Neuronal stem cell (in vitro differentiated cells): Measurements from ENCODE around the gene TOB1.
A peak's percentile ranks its signal among the peaks of the same experiment; 100 is the strongest.

Experiments used
- DNase-seq: peaks from one replicate; pipeline ENCODE4 v3.0.0-alpha.2; 2013; ENCODE audit warnings: low spot score
- H2AFZ ChIP-seq: one replicate; pipeline ENCODE4 v1.6.1; 2013; ENCODE audit warnings: mild to moderate bottlenecking, low read length, inconsistent platforms
- H2AK5ac ChIP-seq: 2 replicates; pipeline ENCODE4 v1.6.1; 2013; ENCODE audit warnings: low read depth, mild to moderate bottlenecking, inconsistent platforms, low read length, moderate library complexity, mixed read lengths
- H2BK120ac ChIP-seq: 2 replicates; pipeline ENCODE4 v1.6.1; 2013; ENCODE audit warnings: low read depth, mild to moderate bottlenecking, inconsistent platforms, low read length, moderate library complexity, mixed read lengths
- H2BK12ac ChIP-seq: one replicate; pipeline ENCODE4 v1.6.1; 2013; ENCODE audit warnings: low read length, inconsistent platforms
- H2BK15ac ChIP-seq: 2 replicates; pipeline ENCODE4 v1.6.1; 2013; ENCODE audit warnings: mild to moderate bottlenecking, low read length, inconsistent platforms, mixed read lengths
- H2BK5ac ChIP-seq: one replicate; pipeline ENCODE4 v1.6.1; 2013; ENCODE audit warnings: inconsistent platforms, mild to moderate bottlenecking, low read length, moderate library complexity
- H3K14ac ChIP-seq: one replicate; pipeline ENCODE4 v1.6.1; 2013; ENCODE audit warnings: low read length, inconsistent platforms
- H3K18ac ChIP-seq: 2 replicates; pipeline ENCODE4 v1.6.1; 2013; ENCODE audit warnings: low read length, inconsistent platforms
- H3K23ac ChIP-seq: 2 replicates; pipeline ENCODE4 v1.6.1; 2013; ENCODE audit warnings: low read depth, mild to moderate bottlenecking, mixed read lengths, low read length, inconsistent platforms; ENCODE audit not compliant: poor library complexity
- H3K27ac ChIP-seq: replicated peaks from 3 replicates; pipeline ENCODE4 v1.5.1; 2013; ENCODE audit warnings: low read length, inconsistent platforms
- H3K27me3 ChIP-seq, 3 experiments: 2 replicates each; pipeline ENCODE4 v1.6.1; 2013; ENCODE audit warnings: low read length in 3 of 3, mild to moderate bottlenecking in 2 of 3, inconsistent platforms in 1 of 3, low read depth in 1 of 3, mixed read lengths in 1 of 3, moderate library complexity in 1 of 3; ENCODE audit not compliant: control insufficient read depth in 3 of 3, insufficient read depth in 3 of 3
- H3K36me3 ChIP-seq, 2 donors: replicated peaks in 1 of 2; 2 replicates each; pipeline ENCODE4 v1.6.1; 2013; ENCODE audit warnings: low read length in 2 of 2; ENCODE audit not compliant: control insufficient read depth in 2 of 2, insufficient read depth in 2 of 2
- H3K4ac ChIP-seq: 2 replicates; pipeline ENCODE4 v1.6.1; 2013; ENCODE audit warnings: inconsistent platforms, mild to moderate bottlenecking, low read length, moderate library complexity
- H3K4me1 ChIP-seq, 2 donors: 1 replicate in 1 of 2; 2 replicates in 1 of 2; pipeline ENCODE4 v1.6.1; 2013; ENCODE audit warnings: low read length in 2 of 2, low read depth in 1 of 2; ENCODE audit not compliant: control insufficient read depth in 2 of 2, insufficient read depth in 1 of 2
- H3K4me2 ChIP-seq: one replicate; pipeline ENCODE4 v1.6.1; 2013; ENCODE audit warnings: mild to moderate bottlenecking, low read length, inconsistent platforms; ENCODE audit not compliant: insufficient read depth, poor library complexity, severe bottlenecking
- H3K4me3 ChIP-seq, 2 donors: 2 replicates each; pipeline ENCODE4 v1.5.1; 2013; ENCODE audit warnings: low read length in 2 of 2, mild to moderate bottlenecking in 2 of 2, inconsistent platforms in 1 of 2, moderate library complexity in 1 of 2
- H3K79me1 ChIP-seq: one replicate; pipeline ENCODE4 v1.6.1; 2013; ENCODE audit warnings: low read depth, mild to moderate bottlenecking, inconsistent platforms, low read length, moderate library complexity
- H3K9ac ChIP-seq: one replicate; pipeline ENCODE4 v1.6.1; 2013; ENCODE audit warnings: mild to moderate bottlenecking, low read depth, low read length, inconsistent platforms; ENCODE audit not compliant: poor library complexity
- H3K9me3 ChIP-seq, 2 donors: replicated peaks in 1 of 2; 2 replicates each; pipeline versions ENCODE3 to v1.6.1; 2013; ENCODE audit warnings: low read length in 2 of 2, mild to moderate bottlenecking in 2 of 2, inconsistent platforms in 1 of 2, low read depth in 1 of 2, mixed read lengths in 1 of 2, moderate library complexity in 1 of 2; ENCODE audit not compliant: control insufficient read depth in 2 of 2, insufficient read depth in 1 of 2
- H4K8ac ChIP-seq: one replicate; pipeline ENCODE4 v1.6.1; 2013; ENCODE audit warnings: low read depth, mild to moderate bottlenecking, inconsistent platforms, low read length, moderate library complexity
- H4K91ac ChIP-seq: one replicate; pipeline ENCODE4 v1.6.1; 2013; ENCODE audit warnings: low read length, low read depth, mild to moderate bottlenecking, inconsistent platforms; ENCODE audit not compliant: poor library complexity
- WGBS, 2 donors: extraction: QIAGEN DNeasy Blood & Tissue Kit; methylation state at CpG; one replicate each; pipeline ENCODE4 v1.1.7; 2013; ENCODE audit warnings: missing lambda C conversion rate in 2 of 2, mixed read lengths in 1 of 2; ENCODE audit not compliant: insufficient read length in 2 of 2, insufficient replicate concordance in 1 of 2; ENCODE audit errors: extremely low coverage in 2 of 2; 5-methylcytosine and 5-hydroxymethylcytosine counted together

The TOB1 gene

GRCh38 chr17:50884439-50885311 lies 18.5 kb upstream of the TOB1 start:
- WGBS, 2 donors: no CpG with 5 or more reads among the region's 8 CpGs
- peak overlapping the region; percentile 41 for H3K18ac ChIP-seq
- H4K91ac ChIP-seq: no peak overlapping the region
- H2BK5ac ChIP-seq: no peak overlapping the region
- no peak overlapping the region for H3K4me2 ChIP-seq
- H3K4me1 ChIP-seq: peaks cover 5 to 10% of the 10 kb centered on the region in 2 donors
- no peak overlapping the region for H3K4me3 ChIP-seq
- H3K9ac ChIP-seq: no peak overlapping the region
- H3K14ac ChIP-seq: no peak overlapping the region
- peaks cover 0 to 3% of the 10 kb centered on the region in 2 donors for H3K9me3 ChIP-seq
- peak overlapping the region; percentile 4 for H2BK15ac ChIP-seq
- H3K23ac ChIP-seq: no peak overlapping the region
- no peaks in the 10 kb centered on the region for H3K79me1 ChIP-seq
- no peak overlapping the region for H2BK120ac ChIP-seq
- H2BK12ac ChIP-seq: no peak overlapping the region
- peak overlapping the region; percentile 31 for H2AK5ac ChIP-seq
- H3K27me3 ChIP-seq: no peaks in the 10 kb centered on the region
- H3K4ac ChIP-seq: peak overlapping the region; percentile 25
- peak overlapping the region; percentile 53 for H2AFZ ChIP-seq
- no peak for DNase-seq
- H4K8ac ChIP-seq: no peak overlapping the region
- H3K27ac ChIP-seq: no peak overlapping the region
- no peaks in the 10 kb centered on the region for H3K36me3 ChIP-seq

DNA sequence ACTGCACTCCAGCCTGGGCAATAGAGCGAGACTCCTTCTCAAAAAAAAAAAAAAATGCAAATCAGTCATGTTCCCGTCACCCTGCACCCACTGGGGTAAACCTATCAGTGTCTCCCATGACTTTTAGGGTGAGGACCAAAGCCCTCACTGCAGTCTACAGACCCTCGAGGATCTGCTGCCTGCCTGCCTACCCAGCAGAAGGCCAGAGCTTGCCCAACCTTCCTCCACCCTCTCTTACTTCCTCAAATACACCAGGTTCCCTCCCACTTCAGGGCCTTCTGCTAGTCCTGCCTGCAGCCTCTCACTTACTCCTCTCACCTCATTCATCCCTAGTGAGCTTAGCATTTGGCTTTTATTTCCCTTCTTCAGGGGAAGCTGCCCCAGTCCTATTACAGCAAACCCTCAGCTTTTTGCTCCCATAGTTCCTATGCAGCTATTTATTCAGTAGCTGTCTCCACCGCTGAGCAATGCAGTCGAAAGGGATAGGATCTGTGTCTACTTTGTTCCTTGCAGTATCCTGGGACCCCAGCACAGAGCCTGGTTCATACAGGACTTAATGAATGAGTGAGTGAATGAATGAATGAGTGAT lies 17.8 kb upstream of the TOB1 start:
- peak overlapping the region in 1 of 2 donors; percentile 22 for H3K4me3 ChIP-seq
- no peak overlapping the region for H2AK5ac ChIP-seq
- H3K14ac ChIP-seq: no peak overlapping the region
- no peak overlapping the region for H4K8ac ChIP-seq
- no peak overlapping the region for H2BK15ac ChIP-seq
- peak overlapping the region; percentile 53 for H2AFZ ChIP-seq
- no peak overlapping the region for H3K23ac ChIP-seq
- H3K18ac ChIP-seq: no peak overlapping the region
- H3K4me1 ChIP-seq: peaks cover 5 to 10% of the 10 kb centered on the region in 2 donors
- H3K4me2 ChIP-seq: no peak overlapping the region
- no peaks in the 10 kb centered on the region for H3K27me3 ChIP-seq
- no CpG with 5 or more reads among the region's 5 CpGs for WGBS, 2 donors
- H2BK5ac ChIP-seq: no peak overlapping the region
- H3K36me3 ChIP-seq: no peaks in the 10 kb centered on the region
- no peak overlapping the region for H4K91ac ChIP-seq
- H3K4ac ChIP-seq: no peak overlapping the region
- no peaks in the 10 kb centered on the region for H3K79me1 ChIP-seq
- peaks cover 0 to 3% of the 10 kb centered on the region in 2 donors for H3K9me3 ChIP-seq
- no peak for DNase-seq
- H2BK120ac ChIP-seq: no peak overlapping the region
- no peak overlapping the region for H3K27ac ChIP-seq
- H3K9ac ChIP-seq: no peak overlapping the region
- H2BK12ac ChIP-seq: no peak overlapping the region

DNA sequence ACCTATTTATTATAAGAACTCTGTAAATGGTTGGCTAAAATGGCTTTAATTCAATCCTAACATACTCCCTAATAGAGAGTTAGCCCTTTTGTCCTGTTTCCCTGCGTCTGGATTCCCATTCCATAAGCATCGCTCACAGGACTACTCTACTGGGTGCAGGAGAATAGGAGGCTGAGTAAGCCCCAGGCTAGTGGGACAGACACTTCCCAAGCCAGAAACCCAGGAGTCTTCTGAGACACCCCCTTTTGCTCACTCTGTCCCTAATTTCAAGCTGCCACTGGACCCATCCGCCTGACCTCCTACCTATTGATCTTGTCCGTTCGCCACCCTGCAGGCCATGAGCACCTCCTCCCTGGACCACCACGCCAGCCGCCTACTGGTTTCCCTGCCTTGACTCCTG lies 16.7 kb upstream of the TOB1 start:
- no peak overlapping the region for H3K18ac ChIP-seq
- WGBS, 2 donors: no CpG with 5 or more reads among the region's 7 CpGs
- H3K14ac ChIP-seq: no peak overlapping the region
- no peak overlapping the region for H2AFZ ChIP-seq
- no peak overlapping the region for H3K4me3 ChIP-seq
- no peak overlapping the region for H3K9ac ChIP-seq
- no peaks in the 10 kb centered on the region for H3K79me1 ChIP-seq
- H3K27me3 ChIP-seq: no peaks in the 10 kb centered on the region
- H2BK12ac ChIP-seq: no peak overlapping the region
- no peak for DNase-seq
- H3K23ac ChIP-seq: no peak overlapping the region
- H3K4ac ChIP-seq: no peak overlapping the region
- H2BK120ac ChIP-seq: no peak overlapping the region
- no peak overlapping the region for H2BK15ac ChIP-seq
- H3K27ac ChIP-seq: no peak overlapping the region
- no peak overlapping the region for H2BK5ac ChIP-seq
- no peaks in the 10 kb centered on the region for H3K36me3 ChIP-seq
- H2AK5ac ChIP-seq: no peak overlapping the region
- peaks cover 2 to 10% of the 10 kb centered on the region in 2 donors for H3K4me1 ChIP-seq
- H4K91ac ChIP-seq: no peak overlapping the region
- peaks cover 0 to 3% of the 10 kb centered on the region in 2 donors for H3K9me3 ChIP-seq
- H3K4me2 ChIP-seq: no peak overlapping the region
- H4K8ac ChIP-seq: no peak overlapping the region

- H3K4me2 ChIP-seq: no peak overlapping the region
- WGBS, 2 donors: no CpG with 5 or more reads among the region's 2 CpGs
These were observed 15.0 kb upstream of the TOB1 start for GRCh38 chr17:50881182-50881581.

More at GRCh38 chr17:50881182-50881581, 15.0 kb upstream of the TOB1 start:
- H2BK12ac ChIP-seq: no peak overlapping the region
- H3K9me3 ChIP-seq: peaks cover 0 to 3% of the 10 kb centered on the region in 2 donors
- no peaks in the 10 kb centered on the region for H3K27me3 ChIP-seq
- no peak overlapping the region for H2AK5ac ChIP-seq
- H3K27ac ChIP-seq: no peak overlapping the region
- H4K91ac ChIP-seq: no peak overlapping the region
- no peak overlapping the region for H3K9ac ChIP-seq
- H3K4me1 ChIP-seq: peaks cover 0 to 5% of the 10 kb centered on the region in 2 donors
- H3K79me1 ChIP-seq: no peaks in the 10 kb centered on the region
- H3K4ac ChIP-seq: no peak overlapping the region
- no peak overlapping the region for H3K18ac ChIP-seq
- no peak overlapping the region for H3K4me3 ChIP-seq
- H2BK5ac ChIP-seq: no peak overlapping the region
- H2BK120ac ChIP-seq: no peak overlapping the region
- DNase-seq: no peak
- H3K14ac ChIP-seq: no peak overlapping the region
- no peak overlapping the region for H4K8ac ChIP-seq
- no peak overlapping the region for H2BK15ac ChIP-seq
- H2AFZ ChIP-seq: no peak overlapping the region
- no peak overlapping the region for H3K23ac ChIP-seq
- H3K36me3 ChIP-seq: no peaks in the 10 kb centered on the region
